Fibroblast of mammary gland (primary cell): ENCODE measurements around the gene TRAK2.
"Not testable (repeated sequence)": the region's sequence is repeated elsewhere in the genome, so short reads cannot be mapped to it uniquely, and the experiment has no call there.

Experiments used
- DNase-seq: peaks from one replicate; pipeline ENCODE4 v3.0.0-alpha.2; 2010; ENCODE audit warnings: low read depth
- H3K4me3 ChIP-seq: 2 replicates; pipeline ENCODE4 v1.5.1; 2011; ENCODE audit warnings: low read depth, mild to moderate bottlenecking, low read length, moderate library complexity; ENCODE audit not compliant: control insufficient read depth
- TF ChIP-seq, protein P1 (sequence below): conservative IDR thresholded peaks from 2 replicates; pipeline ENCODE4 v1.5.1; 2011; ENCODE audit warnings: low read depth, low read length, inconsistent platforms; ENCODE audit not compliant: control insufficient read depth, insufficient read depth

The TRAK2 gene

DNA sequence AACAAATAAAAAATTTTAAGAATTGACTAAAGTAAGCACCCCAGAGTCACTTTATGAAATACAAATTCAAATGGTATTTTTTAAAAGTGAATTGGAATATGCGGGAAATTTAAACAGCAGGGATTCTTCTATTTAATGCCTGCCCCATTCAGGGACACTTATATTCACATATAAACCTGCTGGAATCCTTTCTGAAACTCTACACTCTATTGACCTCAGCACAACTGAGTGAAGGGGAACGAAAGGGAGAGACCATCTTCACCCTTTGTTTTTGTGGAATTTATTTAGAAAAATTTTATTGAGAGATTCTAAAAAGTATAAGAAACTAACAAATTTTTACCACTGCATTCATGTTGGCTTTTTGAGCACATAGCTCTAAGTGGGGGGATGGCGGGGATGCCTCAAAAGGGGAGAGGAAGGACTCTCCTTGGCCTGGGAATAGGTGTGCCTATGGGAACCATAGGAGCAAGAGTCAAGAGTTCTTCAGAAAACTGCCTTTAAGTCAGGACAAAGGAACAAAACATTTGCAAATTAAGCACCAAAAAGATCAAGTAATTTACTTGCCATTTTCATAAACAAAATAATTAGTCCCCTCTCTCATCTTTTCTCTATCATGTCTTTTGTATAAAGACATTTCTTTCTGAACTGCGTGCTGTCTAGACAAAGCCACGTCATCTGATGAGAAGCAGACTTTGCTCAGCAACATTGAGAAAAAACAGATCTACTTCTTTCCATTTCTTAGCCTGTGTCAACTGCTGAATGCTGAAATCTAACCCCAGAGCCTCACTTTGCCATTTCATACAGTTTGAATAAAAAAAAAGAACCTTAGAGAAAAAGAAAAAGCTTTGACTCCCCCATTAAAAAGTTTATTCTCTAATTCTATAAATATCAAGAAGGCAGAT lies 72.5 kb downstream of the TRAK2 start:
- DNase-seq = peak; percentile 21
- TF ChIP-seq, protein P1, sequence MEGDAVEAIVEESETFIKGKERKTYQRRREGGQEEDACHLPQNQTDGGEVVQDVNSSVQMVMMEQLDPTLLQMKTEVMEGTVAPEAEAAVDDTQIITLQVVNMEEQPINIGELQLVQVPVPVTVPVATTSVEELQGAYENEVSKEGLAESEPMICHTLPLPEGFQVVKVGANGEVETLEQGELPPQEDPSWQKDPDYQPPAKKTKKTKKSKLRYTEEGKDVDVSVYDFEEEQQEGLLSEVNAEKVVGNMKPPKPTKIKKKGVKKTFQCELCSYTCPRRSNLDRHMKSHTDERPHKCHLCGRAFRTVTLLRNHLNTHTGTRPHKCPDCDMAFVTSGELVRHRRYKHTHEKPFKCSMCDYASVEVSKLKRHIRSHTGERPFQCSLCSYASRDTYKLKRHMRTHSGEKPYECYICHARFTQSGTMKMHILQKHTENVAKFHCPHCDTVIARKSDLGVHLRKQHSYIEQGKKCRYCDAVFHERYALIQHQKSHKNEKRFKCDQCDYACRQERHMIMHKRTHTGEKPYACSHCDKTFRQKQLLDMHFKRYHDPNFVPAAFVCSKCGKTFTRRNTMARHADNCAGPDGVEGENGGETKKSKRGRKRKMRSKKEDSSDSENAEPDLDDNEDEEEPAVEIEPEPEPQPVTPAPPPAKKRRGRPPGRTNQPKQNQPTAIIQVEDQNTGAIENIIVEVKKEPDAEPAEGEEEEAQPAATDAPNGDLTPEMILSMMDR = no peak
- H3K4me3 ChIP-seq = no peak overlapping the region

DNA sequence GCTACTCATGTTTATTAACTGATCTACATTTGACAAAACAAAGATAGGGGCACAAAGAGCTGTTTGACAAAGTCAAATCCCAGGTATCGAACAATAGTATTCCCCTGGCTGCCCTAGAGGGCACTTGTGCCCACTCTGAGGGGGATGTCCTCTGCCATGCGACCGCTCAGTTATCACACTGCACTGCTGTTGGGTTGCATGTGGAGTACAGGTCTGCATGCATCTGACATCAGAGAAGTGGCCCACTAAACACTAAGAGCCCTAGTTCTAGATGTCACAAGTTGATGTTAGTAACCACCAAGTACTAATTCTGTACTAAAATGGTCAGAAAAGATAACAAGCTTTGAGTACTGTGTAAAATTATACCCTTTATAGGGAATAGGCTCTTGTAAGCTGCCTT lies 74.0 kb downstream of the TRAK2 start:
- H3K4me3 ChIP-seq = no peak overlapping the region
- no peak for DNase-seq
- TF ChIP-seq, protein P1 = no peak

DNA sequence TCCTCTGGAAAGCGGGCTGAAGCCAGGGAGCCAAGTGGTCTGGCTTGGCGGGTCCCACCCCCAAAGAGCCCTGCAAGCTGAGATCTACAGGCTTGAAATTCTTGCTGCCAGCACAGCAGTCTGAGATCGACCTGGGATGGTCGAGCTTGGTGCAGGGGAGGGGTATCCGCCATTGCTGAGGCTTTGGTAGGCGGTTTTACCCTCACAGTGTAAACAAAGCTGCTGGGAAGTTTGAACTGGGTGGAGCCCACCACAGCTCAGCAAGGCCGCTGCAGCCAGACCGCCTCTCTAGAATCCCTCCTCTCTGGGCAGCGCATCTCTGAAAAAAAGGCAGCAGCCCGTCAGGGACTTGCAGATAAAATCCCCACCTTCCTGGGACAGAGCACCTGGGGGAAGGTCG lies 81.5 kb downstream of the TRAK2 start:
- H3K4me3 ChIP-seq = no peak overlapping the region
- TF ChIP-seq, protein P1 = no peak
- DNase-seq = no peak

DNA sequence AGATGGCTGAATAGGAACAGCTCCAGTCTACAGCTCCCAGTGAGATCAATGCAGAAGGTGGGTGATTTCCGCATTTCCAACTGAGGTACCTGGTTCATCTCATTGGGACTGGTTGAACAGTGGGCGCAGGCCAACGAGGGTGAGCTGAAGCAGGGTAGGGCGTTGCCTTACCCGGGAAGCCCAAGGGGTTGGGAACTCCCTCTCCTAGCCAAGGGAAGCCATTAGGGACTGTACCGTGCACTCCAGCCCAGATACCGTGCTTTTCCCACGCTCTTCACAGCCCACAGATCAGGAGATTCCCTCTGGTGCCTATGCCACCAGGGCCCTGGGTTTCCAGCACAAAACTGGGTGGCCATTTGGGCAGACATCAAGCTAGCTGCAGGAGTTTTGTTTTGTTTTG lies 81.9 kb downstream of the TRAK2 start:
- DNase-seq, H3K4me3 ChIP-seq: not testable (repeated sequence)

DNA sequence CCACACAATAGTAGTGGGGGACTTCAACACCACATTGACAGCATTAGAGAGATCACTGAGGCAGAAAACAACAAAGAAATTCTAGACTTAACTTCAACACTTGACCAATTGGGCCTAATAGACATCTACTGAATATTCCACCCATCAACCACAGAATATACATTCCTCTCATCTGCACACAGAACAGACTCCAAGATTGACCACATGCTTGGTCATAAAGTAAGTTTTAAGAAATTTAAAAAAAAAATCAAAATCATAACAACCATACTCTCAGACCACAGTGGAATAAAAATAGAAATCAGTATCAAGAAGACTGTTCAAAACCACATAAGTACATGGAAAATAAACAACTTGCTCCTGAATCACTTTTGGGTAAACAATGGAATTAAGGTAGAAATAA lies 85.1 kb downstream of the TRAK2 start:
- H3K4me3 ChIP-seq = no peak overlapping the region
- TF ChIP-seq, protein P1 = no peak
- no peak for DNase-seq

DNA sequence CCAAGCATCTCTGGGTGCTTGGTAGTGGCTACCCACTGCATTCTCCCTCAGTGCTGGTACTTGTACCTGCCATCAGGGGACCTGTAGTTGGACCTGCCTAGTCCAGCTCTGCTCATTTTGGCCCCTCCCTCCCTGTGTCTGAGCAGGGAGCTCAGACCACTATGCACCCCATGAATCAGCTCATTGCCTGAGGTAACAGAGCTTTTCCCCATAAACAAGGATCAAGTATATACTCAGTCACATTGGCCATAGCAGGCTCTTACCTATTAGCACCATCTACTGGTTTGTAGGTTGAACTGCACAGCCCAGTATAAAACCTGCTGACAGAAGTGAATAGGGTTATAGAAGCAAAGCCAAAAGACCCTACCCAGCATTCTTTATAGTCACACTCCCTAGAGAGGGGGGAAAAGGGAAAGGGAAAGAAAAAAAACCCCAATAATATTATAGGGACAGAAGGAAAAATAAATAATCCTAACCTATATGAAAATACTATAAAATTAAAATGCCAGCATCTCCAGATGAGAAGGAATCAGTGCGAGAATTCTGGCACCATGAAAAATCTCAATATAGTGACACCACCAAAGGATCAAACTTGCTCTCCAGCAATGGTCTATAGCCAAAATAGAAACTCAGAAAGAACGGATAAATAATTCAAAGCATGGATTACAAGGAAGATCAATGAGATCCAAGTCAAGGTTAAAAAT lies 87.2 kb downstream of the TRAK2 start:
- no peak overlapping the region for H3K4me3 ChIP-seq
- DNase-seq = peak; percentile 72
- TF ChIP-seq, protein P1 = peak; percentile 97

DNA sequence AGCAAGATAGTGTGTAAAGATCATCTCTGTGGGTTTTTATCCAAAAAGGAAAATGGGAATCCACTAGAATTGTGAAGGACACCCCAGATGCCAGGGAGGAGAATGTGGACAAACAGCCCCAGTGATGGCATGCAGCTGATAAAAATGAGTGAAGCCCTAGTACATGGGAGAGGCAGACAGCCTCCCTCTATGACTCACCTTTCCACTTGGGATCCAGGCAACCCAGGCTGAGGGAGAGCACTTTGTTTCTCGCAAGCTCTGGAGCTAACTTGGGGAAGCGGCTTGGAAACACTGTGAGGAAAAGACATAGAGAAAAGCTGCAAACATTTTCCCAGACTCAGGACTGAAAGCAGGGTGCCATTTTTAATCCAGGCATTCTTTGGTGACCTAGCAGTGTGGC lies 88.9 kb downstream of the TRAK2 start:
- peak; percentile 42 for DNase-seq
- TF ChIP-seq, protein P1 = no peak
- H3K4me3 ChIP-seq = no peak overlapping the region
